H1 (cell line): ENCODE measurements around the gene SLC6A2. TPM values are rescaled to one million over a fixed set of nuclear protein-coding genes. Genes with fewer than 3 reads are reported as not detected.

ENCODE experiments used
- ASH2L ChIP-seq: fragments of 200-600, 300-600 bp; sonication (generic); IDR thresholded peaks from one replicate; pipeline ENCODE4 v1.7.1; 2017; ENCODE audit warnings: low read length
- CTBP2 ChIP-seq: IDR thresholded peaks from 2 replicates; pipeline ENCODE4 v1.7.0; 2011; ENCODE audit warnings: borderline replicate concordance, mild to moderate bottlenecking, moderate library complexity, mixed read lengths, low read length; ENCODE audit not compliant: insufficient read depth, insufficient read length
- E2F6 ChIP-seq: IDR thresholded peaks from 2 replicates; pipeline ENCODE4 v1.6.1; 2012; ENCODE audit warnings: inconsistent platforms
- RBBP5 ChIP-seq: IDR thresholded peaks from 2 replicates; pipeline ENCODE4 v1.7.1; 2012; ENCODE audit warnings: low read depth, mild to moderate bottlenecking, inconsistent platforms, low read length, moderate library complexity, borderline replicate concordance
- polyA plus RNA-seq, 7 experiments: library from polyadenylated mRNA; depleted of rRNA in 3 of 7; stranded (reverse) in 5 of 7; unstranded in 2 of 7; fragments of >200 nt in 5 of 7; fragments of 200-250 nt in 2 of 7; gene quantifications; 1 replicate in 5 of 7; 2 replicates in 1 of 7; 4 replicates in 1 of 7; pipeline versions ENCODE4 v1.2.1 to v1.2.3, GENCODE V29; 2011 to 2013; ENCODE audit warnings: missing spikeins in 2 of 7, mixed read lengths in 2 of 7
- total RNA-seq: library from RNA; stranded (reverse); fragmentation: NEBNext Ultra II Directional; extraction: Animal tissue kit (Norgen Biotek cat#: 25700); gene quantifications from 2 replicates; pipeline ENCODE4 v1.2.1, GENCODE V29; 2021
- TF ChIP-seq, protein P1 (sequence below): IDR thresholded peaks from 2 replicates; pipeline ENCODE4 v1.6.1; 2012; ENCODE audit warnings: low read length, inconsistent platforms

SLC6A2 gene
- total and polyA plus RNA-seq, 2 of the 8 experiments (the other 6 are each of a cell fraction or from before 2014, with no cell fraction given): 0.35 TPM; not detected in 1

DNA sequence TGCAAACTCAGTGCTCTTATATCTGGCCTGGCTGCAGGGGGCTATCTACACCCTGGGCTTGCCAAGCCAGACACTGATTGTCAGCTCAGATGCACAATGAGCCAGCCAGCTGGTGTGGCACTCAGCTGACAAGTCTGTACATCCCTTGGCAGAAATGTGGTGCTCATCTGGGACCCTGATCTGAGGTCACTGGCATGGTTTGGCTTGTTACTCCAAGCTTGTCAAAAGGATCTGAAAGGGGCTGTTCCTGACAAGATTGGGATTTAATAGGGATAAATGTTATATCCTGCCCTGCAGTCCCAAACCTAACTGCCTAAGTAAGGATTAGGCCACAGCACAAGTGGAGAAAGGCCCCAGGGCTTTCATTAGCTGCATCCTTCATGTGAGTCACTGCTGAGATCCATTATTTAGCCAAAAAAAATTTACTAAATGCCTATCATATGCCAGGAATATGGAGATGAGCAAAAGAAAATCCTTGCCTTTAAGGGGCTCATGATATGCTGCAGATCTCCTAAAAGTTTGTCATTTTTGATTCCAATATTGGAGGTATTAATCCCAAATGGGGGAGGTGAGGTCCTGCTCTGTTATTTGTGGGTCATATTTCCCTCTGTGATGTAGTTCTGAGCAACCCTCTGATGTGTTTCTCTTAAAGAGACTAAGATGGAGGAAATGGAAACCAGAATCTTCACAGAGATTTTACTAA lies 6.3 kb downstream of the SLC6A2 start (continued):
- TF ChIP-seq E2F6 (no peak), RBBP5 (no peak), ASH2L (no peak), CTBP2 (no peak)
- TF ChIP-seq, protein P1, sequence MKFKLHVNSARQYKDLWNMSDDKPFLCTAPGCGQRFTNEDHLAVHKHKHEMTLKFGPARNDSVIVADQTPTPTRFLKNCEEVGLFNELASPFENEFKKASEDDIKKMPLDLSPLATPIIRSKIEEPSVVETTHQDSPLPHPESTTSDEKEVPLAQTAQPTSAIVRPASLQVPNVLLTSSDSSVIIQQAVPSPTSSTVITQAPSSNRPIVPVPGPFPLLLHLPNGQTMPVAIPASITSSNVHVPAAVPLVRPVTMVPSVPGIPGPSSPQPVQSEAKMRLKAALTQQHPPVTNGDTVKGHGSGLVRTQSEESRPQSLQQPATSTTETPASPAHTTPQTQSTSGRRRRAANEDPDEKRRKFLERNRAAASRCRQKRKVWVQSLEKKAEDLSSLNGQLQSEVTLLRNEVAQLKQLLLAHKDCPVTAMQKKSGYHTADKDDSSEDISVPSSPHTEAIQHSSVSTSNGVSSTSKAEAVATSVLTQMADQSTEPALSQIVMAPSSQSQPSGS: no peak
